Lower leg skin (tissue), 4 donors: ENCODE measurements around the gene MAP7. TPM values are rescaled to one million over a fixed set of nuclear protein-coding genes. Genes with fewer than 3 reads are reported as not detected.
"Not testable (repeated sequence)": the region's sequence is repeated elsewhere in the genome, so short reads cannot be mapped to it uniquely, and the experiment has no call there.

Source experiments
- DNase-seq, 2 donors: peaks; one replicate each; pipeline ENCODE4 v3.0.0-alpha.2; 2019; ENCODE audit warnings: low spot score in 2 of 2
- H3K4me3 ChIP-seq: fragments of 200-600 bp; sonication (generic); 2 replicates; pipeline ENCODE4 v1.5.1; 2017; ENCODE audit warnings: mild to moderate bottlenecking, low read depth; ENCODE audit not compliant: poor library complexity, severe bottlenecking
- CTCF ChIP-seq, 3 donors: fragments of 450-650 bp; IDR thresholded peaks; one replicate each; pipeline ENCODE4 v1.5.1; 2016; ENCODE audit warnings: antibody characterized with exemption in 3 of 3, mild to moderate bottlenecking in 3 of 3, moderate library complexity in 2 of 3
- POLR2A ChIP-seq, 2 donors: fragments of 450-650 bp; IDR thresholded peaks; one replicate each; pipeline ENCODE4 v1.6.1; 2016 to 2017; ENCODE audit warnings: antibody characterized with exemption in 2 of 2, mild to moderate bottlenecking in 1 of 2, moderate library complexity in 1 of 2
- WGBS, 2 donors: methylation state at CpG; one replicate each; pipeline ENCODE4 v1.1.5; 2018; 5-methylcytosine and 5-hydroxymethylcytosine counted together
- intact Hi-C: fragments of 100-400 bp; cut with DNase I; formaldehyde crosslinking; loops from one replicate; pipeline ENCODE4 v1.15.0; 2023; ENCODE audit warnings: low total_unique reads
- total RNA-seq, 4 donors: library from RNA; depleted of rRNA; stranded (reverse); fragments of >200 nt; gene quantifications; one replicate each; pipeline ENCODE4 v1.1.0, GENCODE V29; 2016

The MAP7 gene
- total RNA-seq, 4 donors from 2014 or later = 32.5 to 41.8 (median 39.0) TPM

DNA sequence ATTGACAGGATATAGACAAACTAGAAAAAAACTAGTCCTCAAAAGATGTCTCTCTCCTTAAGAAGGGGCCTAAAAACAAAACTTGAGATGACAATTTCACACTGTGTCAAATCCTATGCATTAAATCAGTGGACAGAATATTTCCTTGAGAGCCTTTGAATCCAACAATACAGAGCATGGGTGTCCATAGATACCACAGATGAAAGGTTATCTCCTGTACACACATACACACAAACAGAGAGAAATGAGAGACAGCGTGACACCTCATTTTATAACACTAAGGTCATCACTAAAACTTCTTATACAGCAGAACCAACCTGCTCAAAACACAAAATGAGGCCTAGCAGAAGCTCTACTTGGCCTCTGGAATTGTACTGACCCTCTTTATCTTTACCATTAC lies 55.5 kb downstream of the MAP7 start:
- intact Hi-C loops = no loop called here
- no peak for DNase-seq
- 97 to 100% methylated on average over 1 of the region's 1 CpG for WGBS, 2 donors
- TF ChIP-seq POLR2A (IDR thresholded peaks at IDR 0.05) (no peak), CTCF (IDR thresholded peaks at IDR 0.05) (no peak)
- no peak overlapping the region for H3K4me3 ChIP-seq

DNA sequence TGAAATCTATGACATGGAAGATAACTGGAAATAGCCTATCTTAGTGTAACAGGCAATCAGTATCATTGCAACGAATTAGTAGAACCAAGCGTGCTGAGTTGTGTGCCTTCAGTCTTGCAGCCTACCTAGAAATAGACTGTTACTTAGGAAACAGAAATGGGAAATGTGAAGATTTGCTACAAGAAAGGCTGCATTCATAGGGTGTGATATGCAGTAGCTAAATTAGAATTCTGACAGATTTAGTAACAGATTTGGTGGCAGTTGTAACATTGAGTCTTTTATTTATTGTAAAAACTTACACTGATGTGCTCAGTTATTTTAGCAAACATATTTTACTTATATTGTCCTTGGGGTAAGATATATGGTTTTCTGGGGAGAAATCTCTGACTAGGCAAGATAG lies 56.2 kb downstream of the MAP7 start:
- WGBS, 2 donors = 98 to 100% methylated on average over 2 of the region's 2 CpGs
- intact Hi-C loops = no loop called here
- no peak overlapping the region for H3K4me3 ChIP-seq
- TF ChIP-seq POLR2A (IDR thresholded peaks at IDR 0.05) = no peak
- no peak for TF ChIP-seq CTCF (IDR thresholded peaks at IDR 0.05)
- DNase-seq = no peak

GRCh38 chr6:136492409-136492808 lies 57.8 kb downstream of the MAP7 start:
- H3K4me3 ChIP-seq = no peak overlapping the region
- 82 to 85% methylated on average over 1 of the region's 1 CpG for WGBS, 2 donors
- intact Hi-C loops = no loop called here
- DNase-seq = no peak
- TF ChIP-seq CTCF (IDR thresholded peaks at IDR 0.05) (no peak), POLR2A (IDR thresholded peaks at IDR 0.05) (no peak)

- intact Hi-C loops = no loop called here
- no peak overlapping the region for H3K4me3 ChIP-seq
- no peak for DNase-seq
- no peak for TF ChIP-seq POLR2A (IDR thresholded peaks at IDR 0.05)
- no peak for TF ChIP-seq CTCF (IDR thresholded peaks at IDR 0.05)
- 89 to 91% methylated on average over 2 of the region's 2 CpGs for WGBS, 2 donors
These were observed 58.5 kb downstream of the MAP7 start for GRCh38 chr6:136491754-136492153.

DNA sequence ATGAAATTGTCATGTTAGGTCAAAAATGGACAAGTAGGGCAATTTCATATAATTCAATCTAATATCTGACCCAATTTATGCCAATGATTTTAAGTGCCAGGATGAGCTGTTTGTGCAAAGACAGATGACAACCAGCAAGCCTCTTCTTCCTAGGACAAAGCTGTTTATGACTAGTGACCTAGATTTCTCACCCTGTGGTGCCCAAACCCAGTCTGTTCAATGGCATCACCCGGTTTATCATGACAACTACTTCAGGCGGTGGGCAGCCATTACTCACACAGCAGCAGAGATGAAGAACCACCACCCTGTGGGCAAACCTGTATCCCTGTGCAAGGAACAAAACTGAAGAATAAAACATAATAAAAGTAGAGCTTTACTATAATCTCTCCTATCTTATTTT lies 59.0 kb downstream of the MAP7 start:
- WGBS, 2 donors = 56 to 69% methylated on average over 2 of the region's 2 CpGs
- TF ChIP-seq POLR2A (IDR thresholded peaks at IDR 0.05) (no peak), CTCF (IDR thresholded peaks at IDR 0.05) (no peak)
- no peak overlapping the region for H3K4me3 ChIP-seq
- intact Hi-C loops = no loop called here
- no peak for DNase-seq

DNA sequence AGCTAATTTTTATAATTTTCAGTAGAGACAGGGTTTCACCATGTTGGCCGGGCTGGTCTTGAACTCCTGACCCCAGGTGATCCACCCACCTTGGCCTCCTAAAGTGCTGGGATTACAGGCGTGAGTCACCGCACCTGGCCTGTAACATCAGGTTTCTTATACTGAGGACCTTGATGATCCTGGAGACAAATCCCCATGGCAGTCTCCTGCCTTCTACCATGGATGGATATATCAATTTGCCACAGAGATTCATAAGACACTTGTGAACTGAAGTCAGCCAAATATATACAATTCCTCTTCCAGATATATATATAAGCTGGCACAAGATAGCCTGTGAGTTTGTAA lies 60.6 kb downstream of the MAP7 start:
- intact Hi-C loops, H3K4me3 ChIP-seq, DNase-seq: not testable (repeated sequence)
- WGBS, 2 donors = 49 to 71% methylated on average over 3 of the region's 3 CpGs
